ENCODE data around the gene XAGE1A.
"Not testable (repeated sequence)": the region's sequence is repeated elsewhere in the genome, so short reads cannot be mapped to it uniquely, and the experiment has no call there.

XAGE1A gene

GRCh38 chrX:52495545-52496418 lies at the start of gene XAGE1A:
XAGE1A (plus strand) TSS chrX:52495808; CDS start chrX:52497362, 1,554 bp downstream.
- DNase-seq: not testable (repeated sequence)

- not testable (repeated sequence) for DNase-seq
Measured at GRCh38 chrX:52452031-52452430, 43.6 kb upstream of the XAGE1A start.

GRCh38 chrX:52471301-52471700 lies 24.3 kb upstream of the XAGE1A start:
- not testable (repeated sequence) for DNase-seq

GRCh38 chrX:52496419-52496772 lies 788 bp downstream of the XAGE1A start:
- DNase-seq: not testable (repeated sequence)

GRCh38 chrX:52501362-52501761 lies 5.8 kb downstream of the XAGE1A start:
- DNase-seq: not testable (repeated sequence)

- no peak for DNase-seq
Measured at GRCh38 chrX:52504551-52504950, 8.9 kb downstream of the XAGE1A start.

- no peak for DNase-seq
Measured at GRCh38 chrX:52507331-52507730, 11.7 kb downstream of the XAGE1A start.

- DNase-seq: no peak
Measured at GRCh38 chrX:52509916-52510315, 14.3 kb downstream of the XAGE1A start.

GRCh38 chrX:52511126-52511525 lies 15.5 kb downstream of the XAGE1A start:
- DNase-seq: not testable (repeated sequence)

GRCh38 chrX:52516110-52516986 lies 20.7 kb downstream of the XAGE1A start:
- not testable (repeated sequence) for DNase-seq

GRCh38 chrX:52516987-52517325 lies 21.3 kb downstream of the XAGE1A start, which contains the start of gene XAGE1B:
XAGE1B (minus strand) TSS chrX:52517063; CDS start chrX:52515527, 1,536 bp downstream.
- DNase-seq: not testable (repeated sequence)

GRCh38 chrX:52541051-52541450 lies 45.4 kb downstream of the XAGE1A start:
- not testable (repeated sequence) for DNase-seq

GRCh38 chrX:52542311-52542710 lies 46.7 kb downstream of the XAGE1A start:
- DNase-seq: no peak

GRCh38 chrX:52544147-52544840 lies 48.7 kb downstream of the XAGE1A start:
- no peak for DNase-seq

- DNase-seq: not testable (repeated sequence)
Measured at GRCh38 chrX:52548769-52549168, 53.2 kb downstream of the XAGE1A start.

All from activated CD4-positive, alpha-beta T cell treated with anti-CD3 and anti-CD28 coated beads, Interleukin-2, amount 50 U/mL, for 4 hours (primary cell).